CD4-positive, alpha-beta T cell (primary cell): ENCODE measurements around the gene EDN1. TPM values are rescaled to one million over a fixed set of nuclear protein-coding genes. Genes with fewer than 3 reads are reported as not detected.

Source experiments
- ATAC-seq: fragments of 200-7000 bp; cut with Tn5 transposase; one replicate; pipeline ENCODE4 v1.10.0; 2022; ENCODE audit warnings: mild to moderate bottlenecking; ENCODE audit not compliant: poor library complexity
- CTCF ChIA-PET: fragments of 350-600 bp; sonication (Branson Sonifier 250); formaldehyde crosslinking; loops from one replicate; lab custom pipeline; 2021; ENCODE audit warnings: antibody characterized with exemption, inconsistent platforms; lab: Charles Lee
- POLR2A ChIA-PET: fragments of 350-600 bp; sonication (Branson Sonifier 250); formaldehyde crosslinking; loops from one replicate; lab custom pipeline; 2021; ENCODE audit warnings: antibody characterized with exemption, inconsistent platforms; lab: Charles Lee
- DNase-seq, 14 experiments: peaks; one replicate each; pipeline ENCODE4 v3.0.0-alpha.2; 2013 to 2020; ENCODE audit warnings: mixed read lengths in 2 of 14
- H3K27ac ChIP-seq, 2 donors: one replicate each; pipeline versions ENCODE4 v1.5.1 to v1.7.0; 2013; ENCODE audit warnings: low read length in 2 of 2, low read depth in 1 of 2, mild to moderate bottlenecking in 1 of 2
- H3K27me3 ChIP-seq, 2 experiments: 1 replicate in 1 of 2; 2 replicates in 1 of 2; pipeline versions ENCODE4 v1.6.1 to v1.7.0; 2013; ENCODE audit warnings: low read length in 2 of 2, control low read depth in 1 of 2, mild to moderate bottlenecking in 1 of 2, moderate library complexity in 1 of 2; ENCODE audit not compliant: insufficient read depth in 2 of 2, control insufficient read depth in 1 of 2
- H3K36me3 ChIP-seq: one replicate; pipeline ENCODE4 v1.6.1; 2013; ENCODE audit warnings: low read length, control low read depth; ENCODE audit not compliant: insufficient read depth
- H3K4me1 ChIP-seq: one replicate; pipeline ENCODE4 v1.6.1; 2013; ENCODE audit warnings: low read length, control low read depth; ENCODE audit not compliant: insufficient read depth
- H3K4me3 ChIP-seq: one replicate; pipeline ENCODE4 v1.5.1; 2013; ENCODE audit warnings: mild to moderate bottlenecking, low read length, moderate library complexity
- H3K9me3 ChIP-seq, 2 experiments: 1 replicate in 1 of 2; 2 replicates in 1 of 2; pipeline versions ENCODE4 v1.6.1 to v1.7.0; 2013; ENCODE audit warnings: low read length in 2 of 2, mild to moderate bottlenecking in 2 of 2, control low read depth in 1 of 2, moderate library complexity in 1 of 2; ENCODE audit not compliant: control insufficient read depth in 1 of 2, insufficient read depth in 1 of 2
- H3K27ac Mint-ChIP-seq: one replicate; pipeline ENCODE4 v1.8.0; 2020; ENCODE audit warnings: mixed read lengths
- H3K27me3 Mint-ChIP-seq: one replicate; pipeline ENCODE4 v1.8.0; 2021; ENCODE audit warnings: mixed read lengths
- H3K36me3 Mint-ChIP-seq: one replicate; pipeline ENCODE4 v1.8.0; 2021; ENCODE audit warnings: low read depth, mixed read lengths
- H3K4me1 Mint-ChIP-seq: one replicate; pipeline ENCODE4 v1.8.0; 2021; ENCODE audit warnings: low read depth, mixed read lengths
- H3K4me3 Mint-ChIP-seq: one replicate; pipeline ENCODE4 v1.8.0; 2020; ENCODE audit warnings: mild to moderate bottlenecking, mixed read lengths
- H3K9me3 Mint-ChIP-seq: one replicate; pipeline ENCODE4 v1.8.0; 2020; ENCODE audit warnings: mixed read lengths
- intact Hi-C, 2 experiments: fragments of 100-400 bp; cut with DNase I in 1 of 2; cut with micrococcal nuclease in 1 of 2; formaldehyde crosslinking; loops; one replicate each; pipeline versions ENCODE4 v1.15.1 to v1.9.0; 2023 to 2025; cut with DNase I, micrococcal nuclease
- total RNA-seq, 174 experiments: library from RNA in 2 of 174; stranded (reverse) in 2 of 174; gene quantifications; one replicate each; pipeline ENCODE4 v1.2.3 and lab custom pipeline; 2021 to 2026
- TF ChIP-seq, protein P1 (sequence below): fragments of 200-600 bp; IDR thresholded peaks from one replicate; pipeline ENCODE4 v1.8.0; 2022; ENCODE audit warnings: antibody characterized with exemption, mild to moderate bottlenecking

EDN1 gene
- total RNA-seq, 2 experiments from 2014 or later = 0.80 to 1.1 TPM

DNA sequence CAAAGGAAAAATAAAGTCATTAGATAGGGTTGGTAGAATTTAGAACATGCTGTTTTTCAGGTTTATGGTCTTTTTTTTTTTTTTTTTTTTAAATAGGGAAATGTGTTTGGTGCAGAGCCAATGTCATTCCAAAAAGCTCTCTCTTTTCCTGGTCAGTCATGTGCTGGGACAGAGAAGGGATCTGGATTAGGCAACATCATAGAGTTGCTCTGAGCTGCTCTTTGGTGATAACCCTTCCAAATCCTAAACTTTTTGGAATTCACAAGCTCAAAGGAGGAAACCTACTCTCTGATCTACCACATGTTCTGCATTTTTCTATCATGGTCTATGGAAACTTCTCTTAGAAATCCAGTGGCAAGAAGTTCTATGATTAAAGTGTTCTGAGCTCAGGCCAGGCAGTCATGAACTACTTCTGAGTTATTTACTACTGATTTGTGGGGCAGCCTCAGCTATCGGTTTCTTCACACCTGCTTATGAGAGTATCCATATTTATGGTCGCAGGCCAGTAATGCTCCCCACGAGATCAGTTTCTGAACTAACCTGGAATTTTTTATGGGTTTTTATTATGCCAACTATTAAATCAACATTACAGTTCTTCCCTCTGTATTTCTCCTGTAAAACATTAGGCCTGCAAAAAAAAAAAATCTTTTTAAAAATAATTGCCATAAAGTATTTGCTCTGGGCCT is 4.8 kb downstream of the EDN1 start:
- peaks cover 11% of the 10 kb centered on the region for H3K4me1 Mint-ChIP-seq
- TF ChIP-seq, protein P1, sequence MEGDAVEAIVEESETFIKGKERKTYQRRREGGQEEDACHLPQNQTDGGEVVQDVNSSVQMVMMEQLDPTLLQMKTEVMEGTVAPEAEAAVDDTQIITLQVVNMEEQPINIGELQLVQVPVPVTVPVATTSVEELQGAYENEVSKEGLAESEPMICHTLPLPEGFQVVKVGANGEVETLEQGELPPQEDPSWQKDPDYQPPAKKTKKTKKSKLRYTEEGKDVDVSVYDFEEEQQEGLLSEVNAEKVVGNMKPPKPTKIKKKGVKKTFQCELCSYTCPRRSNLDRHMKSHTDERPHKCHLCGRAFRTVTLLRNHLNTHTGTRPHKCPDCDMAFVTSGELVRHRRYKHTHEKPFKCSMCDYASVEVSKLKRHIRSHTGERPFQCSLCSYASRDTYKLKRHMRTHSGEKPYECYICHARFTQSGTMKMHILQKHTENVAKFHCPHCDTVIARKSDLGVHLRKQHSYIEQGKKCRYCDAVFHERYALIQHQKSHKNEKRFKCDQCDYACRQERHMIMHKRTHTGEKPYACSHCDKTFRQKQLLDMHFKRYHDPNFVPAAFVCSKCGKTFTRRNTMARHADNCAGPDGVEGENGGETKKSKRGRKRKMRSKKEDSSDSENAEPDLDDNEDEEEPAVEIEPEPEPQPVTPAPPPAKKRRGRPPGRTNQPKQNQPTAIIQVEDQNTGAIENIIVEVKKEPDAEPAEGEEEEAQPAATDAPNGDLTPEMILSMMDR = no peak
- no peaks in the 10 kb centered on the region for H3K9me3 Mint-ChIP-seq
- DNase-seq = no peak
- intact Hi-C loops = no loop called here
- no peaks in the 10 kb centered on the region for H3K9me3 ChIP-seq
- H3K4me1 ChIP-seq = peaks cover 6% of the 10 kb centered on the region
- H3K36me3 Mint-ChIP-seq = no peaks in the 10 kb centered on the region
- ChIA-PET CTCF (no interaction called here), POLR2A (no interaction called here)
- H3K36me3 ChIP-seq = no peaks in the 10 kb centered on the region
- peaks cover 43% of the 10 kb centered on the region for H3K27me3 Mint-ChIP-seq
- peaks cover 23 to 28% of the 10 kb centered on the region in 2 experiments for H3K27me3 ChIP-seq
- no peak overlapping the region for H3K27ac ChIP-seq
- no peak overlapping the region for H3K4me3 ChIP-seq
- ATAC-seq = no peak
- no peak overlapping the region for H3K27ac Mint-ChIP-seq
- H3K4me3 Mint-ChIP-seq = no peak overlapping the region

DNA sequence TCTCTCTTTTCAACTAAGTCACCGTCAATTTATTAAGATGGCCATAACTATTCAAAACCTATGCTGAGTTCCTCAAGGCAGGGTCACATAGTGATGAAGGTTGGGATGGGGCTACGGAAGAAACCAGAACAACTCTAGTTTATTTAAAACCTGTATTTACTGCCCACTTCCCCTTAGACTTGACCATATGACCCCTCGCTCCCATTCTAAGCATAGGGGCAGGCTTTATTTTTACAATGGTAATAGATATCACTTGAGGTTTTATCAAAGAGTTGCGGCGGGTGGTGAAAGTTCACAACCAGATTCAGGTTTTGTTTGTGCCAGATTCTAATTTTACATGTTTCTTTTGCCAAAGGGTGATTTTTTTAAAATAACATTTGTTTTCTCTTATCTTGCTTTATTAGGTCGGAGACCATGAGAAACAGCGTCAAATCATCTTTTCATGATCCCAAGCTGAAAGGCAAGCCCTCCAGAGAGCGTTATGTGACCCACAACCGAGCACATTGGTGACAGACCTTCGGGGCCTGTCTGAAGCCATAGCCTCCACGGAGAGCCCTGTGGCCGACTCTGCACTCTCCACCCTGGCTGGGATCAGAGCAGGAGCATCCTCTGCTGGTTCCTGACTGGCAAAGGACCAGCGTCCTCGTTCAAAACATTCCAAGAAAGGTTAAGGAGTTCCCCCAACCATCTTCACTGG is 5.5 kb downstream of the EDN1 start:
- no peak overlapping the region for H3K27ac ChIP-seq
- H3K4me3 Mint-ChIP-seq = no peak overlapping the region
- ATAC-seq = no peak
- no peaks in the 10 kb centered on the region for H3K36me3 Mint-ChIP-seq
- no peak overlapping the region for H3K4me3 ChIP-seq
- H3K27ac Mint-ChIP-seq = no peak overlapping the region
- H3K4me1 ChIP-seq = no peaks in the 10 kb centered on the region
- peaks cover 5% of the 10 kb centered on the region for H3K4me1 Mint-ChIP-seq
- no peaks in the 10 kb centered on the region for H3K36me3 ChIP-seq
- DNase-seq = no peak
- POLR2A ChIA-PET = no interaction called here
- peaks cover 18 to 24% of the 10 kb centered on the region in 2 experiments for H3K27me3 ChIP-seq
- H3K27me3 Mint-ChIP-seq = peaks cover 36% of the 10 kb centered on the region
- TF ChIP-seq, protein P1 = no peak
- intact Hi-C loops = no loop called here
- CTCF ChIA-PET = no interaction called here
- H3K9me3 Mint-ChIP-seq = no peaks in the 10 kb centered on the region
- no peaks in the 10 kb centered on the region for H3K9me3 ChIP-seq

DNA sequence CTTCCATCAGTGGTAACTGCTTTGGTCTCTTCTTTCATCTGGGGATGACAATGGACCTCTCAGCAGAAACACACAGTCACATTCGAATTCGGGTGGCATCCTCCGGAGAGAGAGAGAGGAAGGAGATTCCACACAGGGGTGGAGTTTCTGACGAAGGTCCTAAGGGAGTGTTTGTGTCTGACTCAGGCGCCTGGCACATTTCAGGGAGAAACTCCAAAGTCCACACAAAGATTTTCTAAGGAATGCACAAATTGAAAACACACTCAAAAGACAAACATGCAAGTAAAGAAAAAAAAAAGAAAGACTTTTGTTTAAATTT is 6.1 kb downstream of the EDN1 start:
- CTCF ChIA-PET = no interaction called here
- ATAC-seq (no peak), DNase-seq (no peak)
- POLR2A ChIA-PET = no interaction called here
- Histone ChIP-seq H3K9me3 (no peaks in the 10 kb centered on the region), H3K4me3 (no peak overlapping the region), H3K27me3 (peaks cover 16 to 19% of the 10 kb centered on the region in 2 experiments), H3K36me3 (no peaks in the 10 kb centered on the region), H3K4me1 (no peaks in the 10 kb centered on the region), H3K27ac (no peak overlapping the region)
- H3K36me3 Mint-ChIP-seq = no peaks in the 10 kb centered on the region
- H3K4me1 Mint-ChIP-seq = peaks cover 4% of the 10 kb centered on the region
- TF ChIP-seq, protein P1 = no peak
- H3K9me3 Mint-ChIP-seq = no peaks in the 10 kb centered on the region
- intact Hi-C loops = no loop called here
- H3K4me3 Mint-ChIP-seq = no peak overlapping the region
- H3K27me3 Mint-ChIP-seq = peaks cover 33% of the 10 kb centered on the region
- no peak overlapping the region for H3K27ac Mint-ChIP-seq
